HepG2 (cell line): ENCODE data around the gene PM20D1. TPM values are rescaled to one million over a fixed set of nuclear protein-coding genes. Genes with fewer than 3 reads are reported as not detected.

Source experiments
- ATF4 ChIP-seq, 2 experiments: fragments of 450-650 bp in 1 of 2; sonication (generic) in 1 of 2; formaldehyde crosslinking; IDR thresholded peaks; 2 replicates each; pipeline versions ENCODE4 v1.5.0 to v1.8.0; 2020 to 2022; ENCODE audit warnings: mild to moderate bottlenecking in 1 of 2, missing genetic modification reagents in 1 of 2
- CENPT ChIP-seq: sonication (generic); formaldehyde crosslinking; IDR thresholded peaks from 2 replicates; pipeline ENCODE4 v1.8.0; 2022; ENCODE audit warnings: low read depth, mild to moderate bottlenecking, moderate library complexity, missing genetic modification reagents
- HOXA5 ChIP-seq: sonication (generic); formaldehyde crosslinking; IDR thresholded peaks from 2 replicates; pipeline ENCODE4 v1.4.0; 2020; ENCODE audit warnings: missing genetic modification reagents
- POLR2AphosphoS5 ChIP-seq: IDR thresholded peaks from 2 replicates; pipeline ENCODE4 v1.6.1; 2012; ENCODE audit warnings: low read depth, low read length
- SIX4 ChIP-seq: sonication (generic); formaldehyde crosslinking; IDR thresholded peaks from 2 replicates; pipeline ENCODE4 v1.4.0; 2020; ENCODE audit warnings: missing genetic modification reagents
- SP4 ChIP-seq: sonication (generic); formaldehyde crosslinking; IDR thresholded peaks from 2 replicates; pipeline ENCODE4 v1.8.1; 2023; ENCODE audit warnings: mild to moderate bottlenecking, missing genetic modification reagents
- ZBTB7B ChIP-seq: sonication (generic); formaldehyde crosslinking; IDR thresholded peaks from 2 replicates; pipeline ENCODE4 v1.4.0; 2020; ENCODE audit warnings: missing genetic modification reagents
- ZMYM3 ChIP-seq: sonication (generic); formaldehyde crosslinking; IDR thresholded peaks from 2 replicates; pipeline ENCODE4 v1.5.1; 2020; ENCODE audit warnings: mild to moderate bottlenecking, missing genetic modification reagents
- ZNF143 ChIP-seq: sonication (generic); formaldehyde crosslinking; IDR thresholded peaks from 2 replicates; pipeline ENCODE4 v1.4.0; 2020; ENCODE audit warnings: missing genetic modification reagents
- ZNF180 ChIP-seq: sonication (generic); formaldehyde crosslinking; IDR thresholded peaks from 2 replicates; pipeline ENCODE4 v1.4.0; 2020; ENCODE audit warnings: low read depth, missing genetic modification reagents, borderline replicate concordance
- ZNF318 ChIP-seq: sonication (generic); formaldehyde crosslinking; IDR thresholded peaks from 2 replicates; pipeline ENCODE4 v1.4.0; 2020; ENCODE audit warnings: mild to moderate bottlenecking, missing genetic modification reagents
- ZNF563 ChIP-seq: sonication (generic); formaldehyde crosslinking; IDR thresholded peaks from 2 replicates; pipeline ENCODE4 v1.8.0; 2022; ENCODE audit warnings: mild to moderate bottlenecking, moderate library complexity, missing genetic modification reagents
- ZSCAN31 ChIP-seq: sonication (generic); formaldehyde crosslinking; IDR thresholded peaks from 2 replicates; pipeline ENCODE4 v1.5.0; 2020; ENCODE audit warnings: low read depth, mild to moderate bottlenecking, missing genetic modification reagents
- polyA plus RNA-seq, 8 experiments: library from polyadenylated mRNA; depleted of rRNA in 3 of 8; stranded (reverse) in 7 of 8; unstranded in 1 of 8; fragments of >200 nt; fragmentation: Illumina TruSeq in 4 of 8; extraction: Trizol in 4 of 8; gene quantifications; 2 replicates each; pipeline versions ENCODE4 v1.2.1 to v1.2.3, GENCODE V29; 2011 to 2016; ENCODE audit warnings: low read depth in 4 of 8, missing spikeins in 1 of 8, mixed read lengths in 1 of 8; ENCODE audit not compliant: insufficient read depth in 1 of 8
- total RNA-seq, 5 experiments: library from RNA; depleted of rRNA; stranded (reverse); fragments of >200 nt; fragmentation: Illumina TruSeq; extraction: Trizol; gene quantifications; 2 replicates each; pipeline ENCODE4 v1.2.3, GENCODE V29; 2016; ENCODE audit warnings: low read depth in 1 of 5
- TF ChIP-seq, protein P1 (sequence below): sonication (generic); formaldehyde crosslinking; IDR thresholded peaks from 2 replicates; pipeline ENCODE4 v1.4.0; 2020; ENCODE audit warnings: missing genetic modification reagents

PM20D1 gene
- total and polyA plus RNA-seq, 2 of the 13 experiments (the other 11 are each of a cell fraction or from before 2014, with no cell fraction given): not detected

DNA sequence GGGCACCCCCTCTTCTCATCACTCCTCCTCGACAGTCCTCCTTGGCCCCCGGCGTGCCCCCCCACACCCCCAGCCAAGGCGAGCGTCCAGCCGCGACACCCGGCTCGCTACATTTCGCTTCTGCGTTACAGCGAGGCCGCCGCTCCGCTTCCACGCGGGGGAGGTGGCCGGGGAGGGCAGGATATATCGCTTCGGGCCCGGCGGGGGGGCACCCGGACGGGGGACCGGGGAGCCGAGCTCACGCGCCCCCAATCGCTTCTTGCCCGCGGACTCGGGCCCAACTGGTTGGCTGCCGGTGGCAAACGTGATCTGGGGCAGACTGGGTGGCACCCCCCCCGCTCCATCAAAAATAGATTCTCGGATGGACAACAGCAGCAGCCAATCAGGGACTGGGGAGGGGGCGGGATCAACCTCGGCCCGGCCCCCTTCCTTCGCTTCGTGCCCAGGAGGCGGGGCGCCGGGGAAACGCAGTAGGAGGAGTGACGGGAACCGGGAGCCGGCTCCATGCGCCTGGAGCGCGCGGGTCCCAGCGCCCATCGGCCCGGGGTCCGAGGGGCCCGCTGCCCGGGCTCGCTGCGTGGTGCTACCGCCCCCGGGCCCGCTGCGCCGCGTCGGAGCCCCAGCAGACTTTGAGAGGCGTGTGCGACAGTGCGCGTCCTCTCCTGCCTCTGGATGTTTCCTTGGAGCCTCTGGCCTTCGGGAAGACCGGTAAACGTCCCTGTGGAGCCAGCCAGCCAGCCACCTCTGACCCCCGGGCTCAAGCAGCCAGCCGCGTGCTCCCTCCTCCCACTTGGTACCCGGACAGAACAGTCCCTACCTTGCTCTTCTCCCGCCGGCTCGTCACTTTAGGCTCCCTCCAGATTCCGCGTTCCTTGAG, 36.8 kb downstream of the PM20D1 start, which contains the start of gene SLC41A1 (continued):
- TF ChIP-seq ZSCAN31 (CRISPR knock-in tag) (peak; percentile 42; the same call in 1 of the 2 replicates), POLR2AphosphoS5 (no peak), ZNF143 (CRISPR knock-in tag) (no peak), ATF4 (CRISPR knock-in tag; IDR thresholded peaks at IDR 0.05) (0 out of 4 replicates have a peak, but pooled peaks of 1 of the 2 experiments have one; percentile 35), CENPT (CRISPR knock-in tag) (no peak), SP4 (peak; percentile 52; the same call in 1 of the 2 replicates), ZBTB7B (CRISPR knock-in tag) (no peak), SIX4 (CRISPR knock-in tag) (no peak), HOXA5 (CRISPR knock-in tag) (no peak), ZMYM3 (CRISPR knock-in tag) (no peak), ZNF180 (CRISPR knock-in tag) (no peak), ZNF318 (no peak), ZNF563 (CRISPR knock-in tag) (0 out of 2 replicates have a peak, but pooled peaks have one; percentile 36)
- TF ChIP-seq, protein P1, sequence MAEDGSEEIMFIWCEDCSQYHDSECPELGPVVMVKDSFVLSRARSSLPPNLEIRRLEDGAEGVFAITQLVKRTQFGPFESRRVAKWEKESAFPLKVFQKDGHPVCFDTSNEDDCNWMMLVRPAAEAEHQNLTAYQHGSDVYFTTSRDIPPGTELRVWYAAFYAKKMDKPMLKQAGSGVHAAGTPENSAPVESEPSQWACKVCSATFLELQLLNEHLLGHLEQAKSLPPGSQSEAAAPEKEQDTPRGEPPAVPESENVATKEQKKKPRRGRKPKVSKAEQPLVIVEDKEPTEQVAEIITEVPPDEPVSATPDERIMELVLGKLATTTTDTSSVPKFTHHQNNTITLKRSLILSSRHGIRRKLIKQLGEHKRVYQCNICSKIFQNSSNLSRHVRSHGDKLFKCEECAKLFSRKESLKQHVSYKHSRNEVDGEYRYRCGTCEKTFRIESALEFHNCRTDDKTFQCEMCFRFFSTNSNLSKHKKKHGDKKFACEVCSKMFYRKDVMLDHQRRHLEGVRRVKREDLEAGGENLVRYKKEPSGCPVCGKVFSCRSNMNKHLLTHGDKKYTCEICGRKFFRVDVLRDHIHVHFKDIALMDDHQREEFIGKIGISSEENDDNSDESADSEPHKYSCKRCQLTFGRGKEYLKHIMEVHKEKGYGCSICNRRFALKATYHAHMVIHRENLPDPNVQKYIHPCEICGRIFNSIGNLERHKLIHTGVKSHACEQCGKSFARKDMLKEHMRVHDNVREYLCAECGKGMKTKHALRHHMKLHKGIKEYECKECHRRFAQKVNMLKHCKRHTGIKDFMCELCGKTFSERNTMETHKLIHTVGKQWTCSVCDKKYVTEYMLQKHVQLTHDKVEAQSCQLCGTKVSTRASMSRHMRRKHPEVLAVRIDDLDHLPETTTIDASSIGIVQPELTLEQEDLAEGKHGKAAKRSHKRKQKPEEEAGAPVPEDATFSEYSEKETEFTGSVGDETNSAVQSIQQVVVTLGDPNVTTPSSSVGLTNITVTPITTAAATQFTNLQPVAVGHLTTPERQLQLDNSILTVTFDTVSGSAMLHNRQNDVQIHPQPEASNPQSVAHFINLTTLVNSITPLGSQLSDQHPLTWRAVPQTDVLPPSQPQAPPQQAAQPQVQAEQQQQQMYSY (CRISPR knock-in tag): 0 out of 2 replicates have a peak, but pooled peaks have one; percentile 27
